ENCODE results near the gene DPY19L1. TPM values are rescaled to one million over a fixed set of nuclear protein-coding genes. Genes with fewer than 3 reads are reported as not detected.

Gene DPY19L1
- total RNA-seq, 1 experiment from 2014 or later = 15.3 TPM

Small RNAs within 50 kb of the gene (small RNA-seq; reads per million reads assigned to genes)
- gene MIR548N (0.22 reads per million), gene RF00322 (not detected)

Other genes with a start within 250 kb of the DPY19L1 start
- gene TBX20, start 216.6 kb upstream of the DPY19L1 start, total RNA-seq (2014; rRNA removed; shearing (Covaris generic)) = not detected in 2 replicates

Measured in HT-29 (cell line).